HG03354 (cell line): ENCODE measurements around the gene BATF.

Experiments used
- ATAC-seq: cut with Tn5 transposase; IDR thresholded peaks from one replicate; pipeline ENCODE4 v1.9.1; 2021; ENCODE audit warnings: mild to moderate bottlenecking; ENCODE audit not compliant: unreplicated experiment, poor library complexity, severe bottlenecking

BATF gene

DNA sequence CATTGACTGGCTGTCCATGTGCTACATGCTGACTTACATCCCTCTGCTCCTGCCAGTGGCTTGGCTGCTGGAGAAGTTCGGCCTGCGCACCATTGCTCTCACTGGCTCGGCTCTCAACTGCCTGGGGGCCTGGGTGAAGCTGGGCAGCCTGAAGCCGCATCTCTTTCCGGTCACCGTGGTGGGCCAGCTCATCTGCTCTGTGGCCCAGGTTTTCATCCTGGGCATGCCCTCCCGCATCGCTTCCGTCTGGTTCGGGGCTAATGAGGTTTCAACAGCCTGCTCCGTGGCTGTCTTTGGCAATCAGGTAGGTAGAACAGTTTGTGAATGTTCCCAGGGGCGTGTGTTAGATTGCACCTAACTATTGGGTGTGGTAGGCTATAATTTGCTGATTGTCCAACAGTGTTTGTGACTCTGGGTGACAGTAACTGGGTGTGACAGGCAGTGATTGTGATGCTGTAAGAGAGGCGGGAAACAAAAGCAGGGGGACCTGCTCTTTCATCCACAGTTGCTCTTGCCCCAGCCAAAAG lies 57.1 kb downstream of the BATF start:
- ATAC-seq = no peak

GRCh38 chr14:75579882-75580281 lies 57.6 kb downstream of the BATF start:
- no peak for ATAC-seq

- no peak for ATAC-seq
Observed at GRCh38 chr14:75587388-75587787, 65.1 kb downstream of the BATF start.

- no peak for ATAC-seq
Observed at GRCh38 chr14:75589931-75590330, 67.7 kb downstream of the BATF start.

GRCh38 chr14:75591331-75591946 lies 69.2 kb downstream of the BATF start:
- ATAC-seq = no peak

GRCh38 chr14:75591987-75592575 lies 69.8 kb downstream of the BATF start:
- no peak for ATAC-seq

GRCh38 chr14:75595226-75595625 lies 73.0 kb downstream of the BATF start:
- ATAC-seq = no peak
